Activated B cell treated with CpG ODN at 0.5 μM for 24 hours (primary cell): Measurements from ENCODE around the gene PLPP1. TPM values are rescaled to one million over a fixed set of nuclear protein-coding genes. Genes with fewer than 3 reads are reported as not detected.

Source experiments
- ATAC-seq: fragments of 200-7000 bp; cut with Tn5 transposase; one replicate; pipeline ENCODE4 v1.10.0; 2021; ENCODE audit warnings: low read depth, mild to moderate bottlenecking, moderate library complexity
- CTCF ChIA-PET: fragments of 350-600 bp; sonication (Branson Sonifier 250); formaldehyde crosslinking; loops from one replicate; lab custom pipeline; 2021; ENCODE audit warnings: antibody characterized with exemption; lab: Charles Lee
- POLR2A ChIA-PET: fragments of 350-600 bp; sonication (Branson Sonifier 250); formaldehyde crosslinking; loops from one replicate; lab custom pipeline; 2021; ENCODE audit warnings: antibody characterized with exemption; lab: Charles Lee
- DNase-seq: peaks from one replicate; pipeline ENCODE4 v3.0.0; 2022
- H3K27ac Mint-ChIP-seq: one replicate; pipeline ENCODE4 v1.8.0; 2020; ENCODE audit warnings: mixed read lengths
- H3K27me3 Mint-ChIP-seq: one replicate; pipeline ENCODE4 v1.8.0; 2021; ENCODE audit warnings: mixed read lengths
- H3K36me3 Mint-ChIP-seq: one replicate; pipeline ENCODE4 v1.8.0; 2021; ENCODE audit warnings: low read depth, mixed read lengths
- H3K4me1 Mint-ChIP-seq: one replicate; pipeline ENCODE4 v1.8.0; 2021; ENCODE audit warnings: mixed read lengths
- H3K4me3 Mint-ChIP-seq: one replicate; pipeline ENCODE4 v1.8.0; 2020; ENCODE audit warnings: mild to moderate bottlenecking, mixed read lengths
- H3K9me3 Mint-ChIP-seq: one replicate; pipeline ENCODE4 v1.8.0; 2020; ENCODE audit warnings: mixed read lengths
- intact Hi-C: fragments of 100-400 bp; cut with micrococcal nuclease; formaldehyde crosslinking; loops from one replicate; pipeline ENCODE4 v1.15.1; 2024
- total RNA-seq: library from RNA; stranded (reverse); gene quantifications from 2 replicates; pipeline ENCODE4 v1.2.3, GENCODE V29; 2022
- TF ChIP-seq, protein P1 (sequence below): fragments of 200-600 bp; IDR thresholded peaks from one replicate; pipeline ENCODE4 v1.8.0; 2022; ENCODE audit warnings: antibody characterized with exemption, mild to moderate bottlenecking

The PLPP1 gene
- total RNA-seq, 1 donor from 2014 or later = 12.0 TPM

DNA sequence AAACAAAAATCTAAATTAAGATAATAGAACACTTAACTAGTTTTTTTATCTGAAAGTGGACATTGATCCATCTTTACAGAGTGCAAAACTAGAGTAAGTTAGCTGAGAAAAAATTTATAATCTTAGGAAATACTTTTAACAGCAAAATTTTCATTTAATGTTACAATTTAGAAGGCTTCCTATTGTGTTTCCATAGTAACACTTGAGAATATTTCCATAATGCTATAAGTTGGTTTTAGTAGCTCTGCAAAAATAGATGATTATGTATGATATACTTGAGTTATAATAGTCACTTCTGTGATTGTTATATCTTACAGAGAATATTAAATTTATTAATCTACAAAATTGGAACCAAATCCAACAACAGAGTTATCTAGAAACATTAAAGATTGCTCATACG, 148.4 kb downstream of the PLPP1 start:
- intact Hi-C loops = no loop called here
- ChIA-PET POLR2A (no interaction called here), CTCF (no interaction called here)
- no peak for ATAC-seq
- H3K4me1 Mint-ChIP-seq = no peaks in the 10 kb centered on the region
- no peak for DNase-seq
- peaks cover 17% of the 10 kb centered on the region for H3K9me3 Mint-ChIP-seq
- TF ChIP-seq, protein P1, sequence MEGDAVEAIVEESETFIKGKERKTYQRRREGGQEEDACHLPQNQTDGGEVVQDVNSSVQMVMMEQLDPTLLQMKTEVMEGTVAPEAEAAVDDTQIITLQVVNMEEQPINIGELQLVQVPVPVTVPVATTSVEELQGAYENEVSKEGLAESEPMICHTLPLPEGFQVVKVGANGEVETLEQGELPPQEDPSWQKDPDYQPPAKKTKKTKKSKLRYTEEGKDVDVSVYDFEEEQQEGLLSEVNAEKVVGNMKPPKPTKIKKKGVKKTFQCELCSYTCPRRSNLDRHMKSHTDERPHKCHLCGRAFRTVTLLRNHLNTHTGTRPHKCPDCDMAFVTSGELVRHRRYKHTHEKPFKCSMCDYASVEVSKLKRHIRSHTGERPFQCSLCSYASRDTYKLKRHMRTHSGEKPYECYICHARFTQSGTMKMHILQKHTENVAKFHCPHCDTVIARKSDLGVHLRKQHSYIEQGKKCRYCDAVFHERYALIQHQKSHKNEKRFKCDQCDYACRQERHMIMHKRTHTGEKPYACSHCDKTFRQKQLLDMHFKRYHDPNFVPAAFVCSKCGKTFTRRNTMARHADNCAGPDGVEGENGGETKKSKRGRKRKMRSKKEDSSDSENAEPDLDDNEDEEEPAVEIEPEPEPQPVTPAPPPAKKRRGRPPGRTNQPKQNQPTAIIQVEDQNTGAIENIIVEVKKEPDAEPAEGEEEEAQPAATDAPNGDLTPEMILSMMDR = no peak
- H3K36me3 Mint-ChIP-seq = peaks cover 83% of the 10 kb centered on the region
- no peak overlapping the region for H3K4me3 Mint-ChIP-seq
- H3K27ac Mint-ChIP-seq = no peak overlapping the region
- no peaks in the 10 kb centered on the region for H3K27me3 Mint-ChIP-seq

DNA sequence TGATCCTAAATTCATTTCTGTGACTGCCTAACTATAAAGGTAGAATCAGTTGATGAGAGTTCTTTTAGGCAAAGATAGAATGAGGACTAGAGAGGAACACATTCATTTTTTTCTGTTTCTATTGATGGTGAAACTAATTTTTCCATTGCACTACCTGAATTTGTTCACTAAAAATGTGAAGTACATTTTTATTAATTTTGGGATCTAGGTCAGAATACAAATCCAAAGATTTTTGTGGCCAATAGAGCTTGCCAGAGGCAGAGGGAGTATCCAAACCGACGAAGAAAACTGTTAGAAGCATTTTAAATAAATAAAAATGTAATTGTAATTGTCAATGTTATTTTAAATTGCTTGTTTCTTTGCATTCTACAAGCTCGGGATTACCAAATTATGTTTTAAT, 148.9 kb downstream of the PLPP1 start:
- TF ChIP-seq, protein P1 = no peak
- POLR2A ChIA-PET = no interaction called here
- no peaks in the 10 kb centered on the region for H3K27me3 Mint-ChIP-seq
- intact Hi-C loops = no loop called here
- no peak for ATAC-seq
- no peaks in the 10 kb centered on the region for H3K4me1 Mint-ChIP-seq
- no peak overlapping the region for H3K27ac Mint-ChIP-seq
- CTCF ChIA-PET = no interaction called here
- H3K4me3 Mint-ChIP-seq = no peak overlapping the region
- H3K36me3 Mint-ChIP-seq = peaks cover 82% of the 10 kb centered on the region
- peaks cover 17% of the 10 kb centered on the region for H3K9me3 Mint-ChIP-seq
- no peak for DNase-seq

GRCh38 chr5:55385227-55385626, 149.5 kb downstream of the PLPP1 start:
- TF ChIP-seq, protein P1 = no peak
- no peak for DNase-seq
- no peak overlapping the region for H3K4me3 Mint-ChIP-seq
- H3K9me3 Mint-ChIP-seq = peaks cover 17% of the 10 kb centered on the region
- H3K36me3 Mint-ChIP-seq = peaks cover 82% of the 10 kb centered on the region
- intact Hi-C loops = no loop called here
- H3K4me1 Mint-ChIP-seq = no peaks in the 10 kb centered on the region
- ChIA-PET POLR2A (no interaction called here), CTCF (no interaction called here)
- no peak overlapping the region for H3K27ac Mint-ChIP-seq
- H3K27me3 Mint-ChIP-seq = no peaks in the 10 kb centered on the region
- no peak for ATAC-seq

- DNase-seq (no peak), ATAC-seq (no peak)
- no peak overlapping the region for H3K4me3 Mint-ChIP-seq
- no peak overlapping the region for H3K27ac Mint-ChIP-seq
- intact Hi-C loops = no loop called here
- no peaks in the 10 kb centered on the region for H3K4me1 Mint-ChIP-seq
- CTCF ChIA-PET = no interaction called here
- peaks cover 17% of the 10 kb centered on the region for H3K9me3 Mint-ChIP-seq
- peaks cover 82% of the 10 kb centered on the region for H3K36me3 Mint-ChIP-seq
- POLR2A ChIA-PET = no interaction called here
- TF ChIP-seq, protein P1 = no peak
- H3K27me3 Mint-ChIP-seq = no peaks in the 10 kb centered on the region
These were observed 150.7 kb downstream of the PLPP1 start for GRCh38 chr5:55384072-55384471.

- POLR2A ChIA-PET = no interaction called here
- intact Hi-C loops = no loop called here
- Mint-ChIP-seq H3K4me1 (no peaks in the 10 kb centered on the region), H3K9me3 (peaks cover 17% of the 10 kb centered on the region), H3K27me3 (no peaks in the 10 kb centered on the region), H3K36me3 (peaks cover 81% of the 10 kb centered on the region), H3K27ac (no peak overlapping the region), H3K4me3 (no peak overlapping the region)
- ATAC-seq = no peak
- DNase-seq = no peak
- TF ChIP-seq, protein P1 = no peak
- CTCF ChIA-PET = no interaction called here
These were observed 151.5 kb downstream of the PLPP1 start for GRCh38 chr5:55383254-55383653.
